Endometrial microvascular endothelial cells (primary cell): ENCODE results near the gene SHISA7. TPM values are rescaled to one million over a fixed set of nuclear protein-coding genes. Genes with fewer than 3 reads are reported as not detected.
"Not testable (repeated sequence)": the region's sequence is repeated elsewhere in the genome, so short reads cannot be mapped to it uniquely, and the experiment has no call there.

ENCODE experiments used
- in situ Hi-C: cut with HindIII; loops from 2 replicates; pipeline ENCODE4 v1.10.0; 2017; ENCODE audit warnings: low sequenced_read_pairs, low pct_unique_long_range_greater_than_20kb; ENCODE audit errors: inconsistent ontology term
- total RNA-seq: library from RNA; depleted of rRNA; stranded (reverse); fragments of >200 nt; gene quantifications from one replicate; pipeline ENCODE4 v1.2.3, GENCODE V29; 2015; ENCODE audit errors: inconsistent ontology term

The SHISA7 gene
- total RNA-seq, 1 donor from 2014 or later = not detected

DNA sequence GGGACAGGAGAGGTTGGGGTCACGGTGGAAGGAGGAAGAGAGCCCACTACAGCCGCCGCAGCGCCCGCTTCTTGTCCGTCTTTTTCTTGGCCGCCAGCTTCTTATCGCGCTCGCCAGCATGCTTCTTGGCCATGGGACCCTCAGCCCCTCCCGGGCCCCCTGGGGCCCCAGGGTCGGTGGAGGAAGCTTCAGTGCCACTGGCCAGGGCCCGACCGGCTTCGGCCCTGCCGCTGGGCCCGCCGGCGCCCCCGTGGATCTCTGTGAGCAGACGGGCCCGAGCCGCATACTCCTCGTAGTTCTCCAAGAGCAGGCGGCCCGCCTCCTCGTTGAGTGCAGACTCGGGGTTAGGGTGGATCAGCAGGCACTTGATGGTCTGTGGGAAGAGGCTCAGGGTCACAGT is 41.7 kb downstream of the SHISA7 start:
- in situ Hi-C loops = not testable (repeated sequence)

DNA sequence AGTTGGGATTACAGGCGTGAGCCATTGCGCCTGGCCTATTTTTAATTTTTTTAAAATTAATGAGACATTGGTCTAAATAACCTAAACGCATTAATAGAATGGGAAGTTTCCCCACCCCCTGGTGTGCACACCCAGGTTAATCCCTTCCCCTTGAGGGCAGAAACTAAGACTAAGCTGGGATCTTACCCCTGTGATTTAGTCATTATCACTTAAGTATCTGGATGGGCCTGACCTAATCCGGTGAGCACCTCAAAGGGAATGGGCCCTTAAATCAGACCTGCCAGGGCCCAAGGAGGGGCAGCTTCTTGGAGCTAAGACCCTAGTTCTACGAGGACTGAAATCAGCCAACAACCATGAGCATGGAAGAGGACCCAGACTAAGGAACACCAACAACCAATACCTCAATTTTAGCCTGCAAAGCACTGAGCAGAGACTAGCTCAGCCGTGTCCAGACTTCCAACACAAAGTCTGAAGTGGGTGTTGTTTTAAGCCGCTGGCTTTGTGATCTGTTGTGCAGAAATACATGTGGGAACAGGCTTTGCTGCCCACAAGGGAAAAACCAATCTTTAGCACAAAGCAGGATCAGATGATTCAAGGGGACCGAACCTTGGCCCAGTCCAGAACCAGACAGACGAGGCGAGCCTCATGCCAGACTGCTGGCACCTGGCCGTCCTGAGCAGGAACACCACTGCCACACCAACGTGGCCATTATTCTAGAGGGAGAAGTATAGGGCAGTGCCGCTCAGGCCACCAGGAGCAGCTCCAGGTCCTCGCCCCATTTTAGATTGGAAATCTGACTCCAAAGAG is 42.6 kb downstream of the SHISA7 start:
- in situ Hi-C loops = no loop called here

DNA sequence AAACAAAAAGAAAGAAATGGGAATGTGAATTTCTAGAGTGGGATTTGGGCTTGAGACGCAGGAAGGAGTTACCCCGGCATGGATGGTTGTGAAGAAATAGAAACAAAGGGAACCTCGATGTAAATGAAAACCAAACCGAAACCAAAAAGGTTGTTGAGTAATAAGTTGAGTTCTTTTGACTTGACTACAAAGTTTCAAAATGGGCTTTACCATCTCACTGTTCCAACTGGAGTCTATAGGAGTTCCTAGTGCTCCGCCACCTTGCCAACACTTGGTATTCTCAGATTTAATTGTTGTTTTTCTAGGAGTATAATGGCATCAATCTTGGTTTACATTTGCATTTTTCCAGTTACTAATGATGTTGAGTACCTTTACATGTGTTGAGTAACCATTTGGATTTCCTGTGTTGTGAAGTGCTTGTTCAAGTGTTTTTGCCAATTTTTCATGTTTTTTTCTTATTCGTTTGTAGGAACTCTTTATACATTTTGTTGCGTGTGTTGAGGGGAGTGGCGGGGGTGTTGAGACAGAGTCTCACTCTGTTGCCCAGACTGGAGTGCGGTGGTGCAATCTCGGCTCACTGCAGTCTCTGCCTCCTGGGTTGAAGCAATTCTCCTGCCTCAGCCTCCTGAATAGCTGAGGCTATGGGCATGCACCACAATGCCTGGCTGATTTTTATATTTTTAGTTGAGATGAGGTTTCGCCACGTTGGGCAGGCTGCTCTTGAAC is 44.7 kb downstream of the SHISA7 start:
- in situ Hi-C loops = no loop called here

DNA sequence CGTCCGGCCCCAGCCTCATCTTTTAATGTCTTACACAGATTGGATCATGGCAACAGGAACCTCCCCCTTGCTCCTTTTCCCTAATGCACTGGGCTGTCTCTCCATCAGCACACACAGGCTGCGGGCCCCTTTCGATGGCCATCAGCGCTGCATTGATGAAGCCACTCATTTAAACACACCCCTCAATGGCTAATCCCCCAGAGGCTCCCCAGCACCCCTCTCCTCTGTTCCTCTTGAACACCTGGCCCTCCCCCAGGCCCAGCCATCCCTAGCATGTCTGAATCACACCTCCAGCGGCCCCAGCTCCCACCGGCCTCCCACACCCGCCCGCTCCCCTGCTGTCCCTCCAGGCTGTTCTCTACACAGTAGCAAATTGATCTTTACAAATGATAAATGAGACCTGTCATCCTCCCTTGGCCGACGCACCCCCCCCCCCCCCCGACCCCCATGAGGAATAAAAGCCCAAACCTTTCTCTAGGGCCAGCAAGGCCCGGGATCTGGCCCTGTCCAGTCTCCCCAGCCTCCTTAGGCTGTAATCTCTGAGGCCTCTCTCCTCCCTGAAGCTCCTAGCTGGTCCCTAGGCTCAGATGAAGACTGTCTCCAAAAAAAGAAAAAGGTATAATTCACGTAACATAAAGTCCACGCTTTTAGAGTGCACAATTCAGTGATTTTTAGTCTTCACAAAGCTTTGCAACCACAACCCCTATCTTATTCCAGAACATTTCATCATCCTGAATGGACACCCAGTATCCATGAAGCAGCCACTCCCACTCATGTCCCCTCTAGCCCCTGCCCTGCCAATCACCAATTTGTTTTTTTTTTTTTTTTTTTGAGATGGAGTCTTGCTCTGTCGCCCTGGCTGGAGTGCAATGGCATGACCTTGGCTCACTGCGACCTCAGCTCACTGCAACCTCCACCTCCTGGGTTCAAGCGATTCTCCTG is 50.0 kb downstream of the SHISA7 start:
- in situ Hi-C loops = no loop called here

DNA sequence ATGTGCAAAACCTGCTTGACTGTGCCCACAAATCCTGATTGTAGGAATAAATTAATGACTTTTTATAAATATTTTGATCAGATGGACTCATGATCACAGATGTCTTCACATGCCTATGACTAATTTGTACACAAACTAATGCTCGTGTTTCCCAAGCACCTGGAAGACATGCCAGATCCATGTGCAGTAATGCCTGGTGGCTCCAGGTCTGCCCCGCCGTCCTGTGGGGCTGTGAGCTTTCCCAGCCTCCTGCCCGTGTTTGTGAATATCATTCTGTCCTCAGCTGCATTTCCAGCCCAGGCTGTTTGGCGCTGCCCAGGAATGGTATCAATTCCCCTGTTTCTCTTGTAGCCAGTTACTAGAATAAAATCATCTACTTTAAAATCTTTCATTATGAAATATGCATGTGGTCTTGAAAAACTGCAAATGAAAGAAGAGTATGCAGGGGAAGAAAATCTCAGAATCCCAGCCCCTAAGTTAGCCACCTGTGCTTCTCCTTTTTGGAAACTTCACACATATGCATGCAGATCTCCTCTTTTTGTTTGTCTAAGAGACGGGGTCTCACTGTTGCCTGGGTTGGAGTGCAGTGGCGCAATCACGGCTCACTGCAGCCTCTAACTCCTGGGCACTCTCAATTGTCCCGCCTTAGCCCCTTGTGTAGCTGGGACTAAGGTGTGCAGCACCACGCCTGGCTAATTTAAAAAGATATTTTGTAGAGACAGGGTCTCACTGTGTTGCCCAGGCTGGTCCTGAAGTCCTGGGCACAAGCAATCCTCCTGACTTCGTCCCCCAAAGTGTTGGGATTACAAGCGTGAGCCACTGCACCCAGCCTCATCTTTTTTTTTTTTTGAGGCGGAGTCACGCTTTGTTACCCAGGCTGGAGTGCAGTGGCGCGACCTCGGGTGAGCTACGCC is 51.1 kb downstream of the SHISA7 start:
- in situ Hi-C loops = no loop called here

DNA sequence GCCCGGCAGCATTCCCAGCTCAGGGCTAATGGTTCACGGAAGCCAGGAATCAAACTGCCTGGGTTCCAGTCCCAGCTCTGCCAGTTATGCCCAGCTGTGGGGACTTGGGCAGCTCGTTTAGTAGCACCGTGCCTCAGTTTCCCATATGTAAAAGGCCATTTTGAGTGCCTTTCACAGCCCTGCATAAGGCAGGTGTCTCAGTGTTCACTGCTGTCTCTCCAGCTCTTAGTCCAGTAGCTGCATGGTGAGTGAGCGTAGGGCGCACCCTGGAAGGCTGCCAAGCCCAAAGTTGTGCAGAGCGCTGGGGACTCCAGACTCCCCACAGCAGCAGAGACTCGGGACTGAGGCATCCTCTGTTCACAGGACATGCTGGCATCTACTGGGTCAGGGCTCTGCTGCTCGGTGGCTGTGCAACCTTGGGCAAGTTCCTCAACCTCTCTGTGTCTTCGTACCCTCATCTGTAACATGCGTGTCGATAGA is 51.9 kb downstream of the SHISA7 start:
- in situ Hi-C loops = no loop called here

DNA sequence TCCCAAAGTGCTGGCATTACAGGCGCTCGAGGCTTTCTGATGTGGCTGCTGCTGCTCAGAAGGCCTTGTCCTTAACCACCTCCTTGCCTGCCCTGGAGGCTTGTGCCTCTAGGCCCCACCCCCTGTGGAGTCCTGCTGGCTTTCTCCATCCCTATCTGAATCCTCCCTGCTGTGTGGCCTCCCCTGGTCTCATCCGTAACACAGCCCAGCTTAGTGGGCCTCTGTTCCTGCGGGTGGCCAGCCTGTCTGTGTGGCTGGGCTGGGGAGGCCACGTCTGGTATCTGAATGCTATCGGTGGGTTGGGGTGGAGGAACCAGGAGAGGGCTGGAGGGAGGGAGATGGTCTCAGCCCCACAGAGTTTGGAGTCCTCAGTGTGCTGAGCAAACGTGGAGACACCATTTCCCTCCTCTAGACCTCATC is 52.6 kb downstream of the SHISA7 start:
- in situ Hi-C loops = no loop called here

DNA sequence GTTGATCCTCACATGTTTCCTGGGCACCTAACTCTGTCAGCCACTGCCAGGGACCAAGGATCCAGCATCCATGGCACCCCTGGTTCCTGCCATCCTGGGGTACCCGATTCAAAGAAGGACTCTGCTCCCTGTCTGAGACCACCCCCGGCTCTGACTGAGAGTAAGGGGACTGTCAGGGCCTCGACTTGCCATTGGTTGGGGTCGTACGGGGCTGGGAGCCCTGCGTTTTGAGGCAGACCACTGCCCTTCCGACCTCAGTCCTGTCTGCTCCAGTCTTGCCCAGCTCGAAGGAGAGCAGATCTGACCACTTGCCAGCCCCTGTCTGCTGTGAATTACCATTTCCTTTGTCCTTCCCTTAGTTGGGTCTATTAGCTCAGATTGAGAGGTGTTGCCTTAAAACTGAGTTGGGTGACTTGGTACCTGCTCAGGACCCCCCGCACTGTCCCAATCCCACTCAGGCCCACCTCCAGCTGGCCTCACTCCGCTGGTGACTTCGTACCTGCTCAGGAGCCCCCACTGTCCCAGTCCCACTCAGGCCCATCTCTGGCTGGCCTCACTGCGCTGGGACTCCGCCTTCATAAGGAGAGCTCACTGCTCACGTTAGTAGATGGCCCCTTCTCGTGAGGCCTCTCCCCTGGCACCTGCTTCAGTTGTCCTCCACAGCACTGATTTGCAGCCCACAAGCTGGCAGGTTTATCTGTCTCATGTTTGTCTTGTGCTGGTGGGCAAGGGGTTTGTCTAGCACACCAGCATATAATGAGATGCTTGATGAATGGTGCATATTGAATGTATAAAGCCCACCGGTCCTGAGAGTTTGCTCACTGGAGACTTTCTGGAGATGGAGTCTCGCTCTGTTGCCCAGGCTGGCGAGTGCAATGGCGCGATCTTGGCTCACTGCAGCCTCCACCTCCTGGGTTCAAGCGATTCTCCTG is 53.4 kb downstream of the SHISA7 start:
- in situ Hi-C loops = no loop called here

DNA sequence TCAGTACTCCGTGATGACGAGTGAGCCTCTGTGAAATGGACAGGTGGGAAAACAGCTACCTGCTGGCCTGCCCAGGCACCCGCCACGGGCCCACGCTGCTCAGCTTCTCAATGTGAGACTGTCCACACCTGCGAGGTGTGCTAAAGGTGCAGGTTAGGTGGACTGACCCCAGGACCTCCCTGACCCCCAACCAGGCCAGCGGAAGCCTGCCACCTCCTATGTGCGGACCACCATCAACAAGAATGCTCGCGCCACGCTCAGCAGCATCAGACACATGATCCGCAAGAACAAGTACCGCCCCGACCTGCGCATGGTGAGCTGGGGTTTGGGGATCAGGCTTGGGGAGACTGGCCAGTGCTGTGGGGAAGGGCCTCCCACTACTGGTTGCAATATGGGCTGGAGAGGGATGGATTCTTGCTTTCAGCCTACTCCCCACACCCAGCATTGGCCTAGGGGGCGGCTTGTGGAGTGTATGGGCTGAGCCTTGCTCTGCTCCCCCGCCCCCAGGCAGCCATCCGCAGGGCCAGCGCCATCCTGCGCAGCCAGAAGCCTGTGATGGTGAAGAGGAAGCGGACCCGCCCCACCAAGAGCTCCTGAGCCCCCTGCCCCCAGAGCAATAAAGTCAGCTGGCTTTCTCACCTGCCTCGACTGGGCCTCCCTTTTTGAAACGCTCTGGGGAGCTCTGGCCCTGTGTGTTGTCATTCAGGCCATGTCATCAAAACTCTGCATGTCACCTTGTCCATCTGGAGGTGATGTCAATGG is 55.2 kb downstream of the SHISA7 start:
- in situ Hi-C loops = no loop called here

DNA sequence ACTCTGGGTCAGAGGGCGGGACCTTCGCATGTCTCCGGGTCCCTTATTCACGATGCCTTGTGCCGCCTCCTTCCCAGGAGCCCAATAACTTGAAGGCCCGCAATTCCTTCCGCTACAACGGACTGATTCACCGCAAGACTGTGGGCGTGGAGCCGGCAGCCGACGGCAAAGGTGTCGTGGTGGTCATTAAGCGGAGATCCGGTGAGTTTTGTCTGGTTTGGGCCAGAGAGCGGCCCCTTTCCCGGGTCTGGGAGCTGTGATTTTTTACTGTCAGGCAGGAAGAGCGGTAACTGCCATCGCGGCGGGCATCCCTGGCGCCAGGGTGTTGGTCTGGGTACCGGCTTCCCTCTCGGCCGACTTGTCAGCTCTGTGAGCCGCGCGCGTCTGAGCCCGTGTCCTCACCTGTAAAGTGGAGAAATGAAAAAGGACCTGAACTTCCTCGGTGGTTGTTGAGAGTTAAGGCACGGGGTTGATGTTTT is 56.6 kb downstream of the SHISA7 start:
- in situ Hi-C loops = no loop called here

DNA sequence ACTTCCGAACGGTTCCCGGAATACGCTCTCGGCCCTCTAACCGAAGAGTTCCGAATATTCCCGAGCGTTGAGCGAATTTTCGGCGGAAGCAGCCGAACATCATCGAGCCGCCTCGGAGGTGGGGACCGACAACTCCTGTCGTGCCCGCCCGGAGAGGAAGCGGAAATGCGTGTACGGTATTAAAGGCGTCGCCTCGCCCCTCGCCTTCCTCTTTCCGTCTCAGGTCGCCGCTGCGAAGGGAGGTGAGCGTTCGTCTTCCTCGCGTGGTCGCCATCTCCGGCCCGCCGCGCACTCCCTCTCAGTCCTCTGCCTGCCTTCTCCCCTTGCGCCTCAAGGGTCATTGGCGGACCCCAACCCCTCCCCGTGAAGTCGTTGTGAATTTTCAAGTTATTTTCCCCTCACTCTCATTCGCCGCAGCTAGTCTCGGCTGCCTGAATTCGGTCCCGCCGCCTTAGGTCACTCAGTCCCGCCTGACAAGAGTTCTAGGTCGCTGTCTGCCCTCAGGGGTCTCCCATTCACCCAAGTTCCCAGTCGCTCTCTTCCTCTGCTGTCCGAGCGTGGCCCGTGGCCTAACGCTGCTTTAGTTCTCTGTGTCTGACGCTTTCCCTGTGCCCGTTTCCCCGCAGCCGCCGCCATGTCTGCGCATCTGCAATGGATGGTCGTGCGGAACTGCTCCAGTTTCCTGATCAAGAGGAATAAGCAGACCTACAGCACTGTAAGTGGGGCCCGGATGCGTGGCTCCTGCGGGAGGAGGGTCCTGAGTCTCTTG is 57.2 kb downstream of the SHISA7 start, which contains the start of gene RPL28:
Gene RPL28 (plus strand): TSS at position 209 of the 769 bp plus-strand sequence. CDS start 426 bp downstream, at position 635.
- in situ Hi-C loops = no loop called here

DNA sequence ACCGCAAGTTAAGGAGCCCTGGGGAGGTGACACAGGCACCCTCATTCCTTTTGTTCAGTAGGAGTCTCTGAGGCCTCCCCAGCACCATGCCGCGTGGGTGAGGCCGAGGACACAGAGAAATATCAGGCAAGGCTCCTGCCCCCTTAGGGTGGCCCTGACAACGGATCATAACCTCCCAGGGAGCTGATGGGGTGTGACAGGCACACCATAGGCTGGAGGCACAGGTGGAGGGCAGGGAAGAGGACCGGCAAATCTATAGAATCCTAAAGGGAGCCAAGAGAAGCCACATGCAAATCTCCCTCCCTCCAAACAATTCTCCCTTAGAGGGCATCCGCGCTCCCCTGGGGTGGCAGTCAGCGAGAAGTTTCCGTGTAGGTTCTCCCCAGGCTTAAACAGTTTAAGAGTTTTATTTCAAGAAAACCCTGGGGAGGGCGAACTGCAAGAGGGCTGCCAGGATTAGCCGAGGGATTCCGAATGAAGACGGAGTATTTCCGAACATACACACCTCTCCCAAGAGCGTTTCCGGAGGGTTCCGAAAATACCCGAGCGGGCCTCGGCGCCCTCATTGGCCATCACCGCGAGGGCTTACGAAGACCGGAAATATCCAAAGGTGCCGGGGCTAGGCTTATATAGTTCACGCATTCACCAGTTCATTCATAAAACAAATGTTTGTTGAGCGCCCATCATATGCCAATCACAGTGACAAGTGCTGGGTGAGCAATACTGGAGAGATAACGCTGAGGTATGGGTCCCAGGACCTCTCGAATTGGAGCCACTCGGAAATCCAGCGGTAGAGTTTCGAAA is 58.0 kb downstream of the SHISA7 start:
- in situ Hi-C loops = no loop called here

DNA sequence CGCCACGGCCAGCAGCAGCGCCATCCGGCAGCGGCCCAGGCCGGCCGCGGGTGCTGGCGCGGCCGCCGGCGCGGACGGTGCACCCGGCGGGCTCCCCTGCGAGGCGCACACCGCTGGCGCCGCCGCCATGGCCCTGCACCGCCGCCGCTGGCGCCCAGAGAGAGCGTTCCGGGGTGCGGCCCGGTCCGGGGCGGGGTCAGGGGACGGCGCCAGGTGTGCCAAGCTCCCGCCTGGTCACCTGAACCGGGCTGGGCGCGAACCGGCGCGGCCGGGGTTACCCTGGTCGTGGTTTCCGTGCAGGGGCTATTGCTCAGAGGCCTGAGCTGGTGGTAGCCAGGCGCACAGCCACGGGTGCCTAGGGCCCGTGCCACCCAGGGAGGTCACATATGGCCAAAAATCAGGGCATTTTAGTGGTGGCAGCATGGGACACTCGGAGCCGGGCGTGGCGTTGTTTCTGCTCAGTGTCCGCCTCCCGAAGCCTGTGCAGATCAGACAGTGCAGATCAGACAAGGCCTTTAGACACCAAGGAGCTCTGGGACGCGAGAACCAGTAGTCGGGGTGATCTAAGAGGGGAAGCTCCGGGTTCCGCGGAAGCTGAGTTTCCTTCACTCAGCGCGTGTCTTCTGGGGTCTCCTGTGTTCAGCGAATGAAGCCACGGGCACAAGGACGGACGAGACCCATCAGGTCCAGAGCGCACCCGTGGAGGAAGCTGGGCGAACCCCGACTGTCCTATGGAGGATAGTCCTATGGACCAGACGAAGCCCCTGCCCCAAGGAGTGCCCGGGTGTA is 58.8 kb downstream of the SHISA7 start, which contains the start of gene TMEM238:
Gene TMEM238 (minus strand): TSS at position 162 of the 789 bp plus-strand sequence. CDS start 33 bp downstream, at position 129.
- in situ Hi-C loops = no loop called here
